ENCODE results near the gene SLCO2B1. TPM values are rescaled to one million over a fixed set of nuclear protein-coding genes. Genes with fewer than 3 reads are reported as not detected.

SLCO2B1 gene
- total RNA-seq, 1 donor from 2014 or later = 3.5 TPM

DNA sequence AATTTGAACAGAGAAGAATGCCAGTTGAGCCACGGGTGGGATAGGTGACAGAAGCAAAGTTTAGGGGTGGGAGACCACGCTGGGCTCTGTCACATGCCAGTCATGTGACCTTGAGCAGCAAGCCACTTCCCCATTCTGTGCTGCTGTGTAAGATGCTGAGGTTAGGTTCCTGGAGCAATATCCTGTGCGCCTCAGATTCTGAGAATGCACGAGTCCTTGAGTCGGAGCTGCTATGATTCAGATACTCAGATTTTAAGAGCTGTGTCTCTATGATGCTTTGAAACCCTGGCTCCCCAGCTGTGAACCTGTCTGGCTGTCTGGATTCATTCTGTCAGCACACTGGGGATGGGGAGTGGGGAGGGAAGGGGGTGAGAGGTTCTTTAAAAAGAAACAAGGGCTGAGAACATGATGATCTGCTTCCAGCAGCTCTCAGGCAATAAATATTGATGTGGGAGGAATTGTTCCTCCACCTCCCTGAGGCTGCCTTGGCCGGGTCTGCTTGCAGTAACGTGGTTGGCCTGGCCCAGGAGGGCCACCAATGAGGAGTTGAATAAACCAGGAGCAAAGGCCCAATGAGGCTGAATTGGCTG, 24.0 kb downstream of the SLCO2B1 start:
- Mint-ChIP-seq H3K4me3 (ENCODE audit: unreplicated experiment) (no peak overlapping the region), H3K27me3 (ENCODE audit: unreplicated experiment) (peaks cover 4% of the 10 kb centered on the region), H3K4me1 (ENCODE audit: unreplicated experiment) (peaks cover 17% of the 10 kb centered on the region), H3K9me3 (ENCODE audit: unreplicated experiment) (no peaks in the 10 kb centered on the region), H3K27ac (ENCODE audit: unreplicated experiment) (no peak overlapping the region), H3K36me3 (ENCODE audit: low read depth, unreplicated experiment) (no peaks in the 10 kb centered on the region)
- DNase-seq (ENCODE audit: low spot score) = no peak
- TF ChIP-seq, protein P1, sequence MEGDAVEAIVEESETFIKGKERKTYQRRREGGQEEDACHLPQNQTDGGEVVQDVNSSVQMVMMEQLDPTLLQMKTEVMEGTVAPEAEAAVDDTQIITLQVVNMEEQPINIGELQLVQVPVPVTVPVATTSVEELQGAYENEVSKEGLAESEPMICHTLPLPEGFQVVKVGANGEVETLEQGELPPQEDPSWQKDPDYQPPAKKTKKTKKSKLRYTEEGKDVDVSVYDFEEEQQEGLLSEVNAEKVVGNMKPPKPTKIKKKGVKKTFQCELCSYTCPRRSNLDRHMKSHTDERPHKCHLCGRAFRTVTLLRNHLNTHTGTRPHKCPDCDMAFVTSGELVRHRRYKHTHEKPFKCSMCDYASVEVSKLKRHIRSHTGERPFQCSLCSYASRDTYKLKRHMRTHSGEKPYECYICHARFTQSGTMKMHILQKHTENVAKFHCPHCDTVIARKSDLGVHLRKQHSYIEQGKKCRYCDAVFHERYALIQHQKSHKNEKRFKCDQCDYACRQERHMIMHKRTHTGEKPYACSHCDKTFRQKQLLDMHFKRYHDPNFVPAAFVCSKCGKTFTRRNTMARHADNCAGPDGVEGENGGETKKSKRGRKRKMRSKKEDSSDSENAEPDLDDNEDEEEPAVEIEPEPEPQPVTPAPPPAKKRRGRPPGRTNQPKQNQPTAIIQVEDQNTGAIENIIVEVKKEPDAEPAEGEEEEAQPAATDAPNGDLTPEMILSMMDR (IDR thresholded peaks at IDR 0.05; ENCODE audit: unreplicated experiment) = no peak

DNA sequence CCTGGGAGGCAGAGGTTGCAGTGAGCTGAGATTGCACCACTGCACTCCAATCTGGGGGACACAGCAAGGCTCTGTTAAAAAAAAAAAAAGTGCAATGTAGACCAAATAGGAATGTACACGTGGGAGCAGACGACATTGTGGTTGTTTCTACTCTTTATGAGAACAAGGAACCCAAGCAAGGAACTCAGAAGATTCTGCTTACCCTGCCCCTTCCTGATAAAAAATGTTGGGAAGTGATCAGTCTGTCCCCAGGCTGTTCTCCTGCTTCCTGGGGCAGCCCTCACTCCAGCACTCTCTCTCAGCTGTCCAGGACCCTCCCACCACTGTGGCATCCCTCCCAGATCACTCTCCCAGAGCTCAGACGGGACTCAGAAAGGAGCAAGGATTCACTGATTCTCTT, 31.8 kb downstream of the SLCO2B1 start:
- Mint-ChIP-seq H3K4me3 (ENCODE audit: unreplicated experiment) (no peak overlapping the region), H3K9me3 (ENCODE audit: unreplicated experiment) (no peaks in the 10 kb centered on the region)
- TF ChIP-seq, protein P1 (IDR thresholded peaks at IDR 0.05; ENCODE audit: unreplicated experiment) = no peak

DNA sequence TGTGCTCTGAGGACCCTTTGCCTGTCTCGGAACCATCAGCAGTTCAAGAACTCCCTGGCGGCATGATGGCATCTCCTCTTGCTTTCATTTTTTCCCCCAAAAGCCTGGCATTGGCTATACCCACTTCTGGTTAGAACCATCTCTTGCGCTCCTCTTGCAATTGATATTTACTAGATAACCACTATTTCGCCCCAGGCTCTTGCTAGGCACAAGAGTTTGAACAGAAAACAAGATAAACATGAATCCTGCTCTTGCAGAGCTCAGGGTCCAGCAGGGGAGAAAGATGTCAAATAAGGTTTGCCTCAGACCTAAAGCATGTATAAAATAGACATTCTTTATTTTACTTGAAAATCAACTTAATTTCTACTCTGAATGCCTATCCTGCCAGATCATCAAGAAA, 33.1 kb downstream of the SLCO2B1 start:
- Mint-ChIP-seq H3K4me3 (ENCODE audit: unreplicated experiment) (no peak overlapping the region), H3K4me1 (ENCODE audit: unreplicated experiment) (peaks cover 40% of the 10 kb centered on the region), H3K27ac (ENCODE audit: unreplicated experiment) (no peak overlapping the region), H3K27me3 (ENCODE audit: unreplicated experiment) (peaks cover 7% of the 10 kb centered on the region), H3K36me3 (ENCODE audit: low read depth, unreplicated experiment) (peaks cover 4% of the 10 kb centered on the region), H3K9me3 (ENCODE audit: unreplicated experiment) (no peaks in the 10 kb centered on the region)
- TF ChIP-seq, protein P1 (IDR thresholded peaks at IDR 0.05; ENCODE audit: unreplicated experiment) = no peak
- DNase-seq (ENCODE audit: low spot score) = no peak

More for the DNA sequence above, 31.8 kb downstream of the SLCO2B1 start:
- peaks cover 7% of the 10 kb centered on the region for H3K27me3 Mint-ChIP-seq (ENCODE audit: unreplicated experiment)
- DNase-seq (ENCODE audit: low spot score) = no peak
- H3K27ac Mint-ChIP-seq (ENCODE audit: unreplicated experiment) = no peak overlapping the region
- H3K36me3 Mint-ChIP-seq (ENCODE audit: low read depth, unreplicated experiment) = no peaks in the 10 kb centered on the region
- H3K4me1 Mint-ChIP-seq (ENCODE audit: unreplicated experiment) = peaks cover 40% of the 10 kb centered on the region

DNA sequence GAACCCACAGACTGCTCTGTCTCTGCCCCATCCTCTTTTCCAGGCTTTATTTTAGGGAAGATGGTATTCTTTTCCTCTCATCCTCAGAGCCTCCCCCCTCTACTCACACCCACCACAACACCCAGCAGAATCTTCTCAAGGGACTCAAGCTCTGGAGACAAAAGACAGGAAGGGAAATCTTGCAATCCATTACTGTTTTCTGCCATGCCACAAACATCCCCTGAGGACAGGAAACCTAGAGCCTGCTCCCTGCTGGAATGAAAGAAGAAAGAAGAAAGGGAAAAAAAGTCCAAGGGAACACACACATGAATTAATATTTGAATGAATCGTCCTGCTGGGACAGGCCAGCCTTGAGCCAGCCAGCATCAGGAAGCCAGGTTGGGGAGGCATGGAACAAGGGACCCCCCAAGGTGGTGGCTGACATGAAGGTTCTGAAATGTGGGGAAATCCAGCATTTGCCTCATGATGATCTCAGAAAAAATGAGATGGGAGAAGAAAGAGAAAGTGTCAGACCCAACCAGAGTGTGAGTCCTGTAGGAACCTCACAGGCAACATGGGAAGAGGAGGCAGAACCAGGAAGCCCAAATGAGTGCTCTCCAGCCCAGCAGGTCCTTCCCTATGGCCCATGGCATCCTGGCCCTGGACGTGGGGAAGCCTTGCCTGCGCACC, 34.0 kb downstream of the SLCO2B1 start:
- Mint-ChIP-seq H3K9me3 (ENCODE audit: unreplicated experiment) (no peaks in the 10 kb centered on the region), H3K4me1 (ENCODE audit: unreplicated experiment) (peaks cover 46% of the 10 kb centered on the region), H3K27ac (ENCODE audit: unreplicated experiment) (peak overlapping the region; percentile 94), H3K36me3 (ENCODE audit: low read depth, unreplicated experiment) (peaks cover 5% of the 10 kb centered on the region), H3K27me3 (ENCODE audit: unreplicated experiment) (peaks cover 7% of the 10 kb centered on the region), H3K4me3 (ENCODE audit: unreplicated experiment) (peak overlapping the region; percentile 39)
- no peak for DNase-seq (ENCODE audit: low spot score)
- TF ChIP-seq, protein P1 (IDR thresholded peaks at IDR 0.05; ENCODE audit: unreplicated experiment) = no peak

DNA sequence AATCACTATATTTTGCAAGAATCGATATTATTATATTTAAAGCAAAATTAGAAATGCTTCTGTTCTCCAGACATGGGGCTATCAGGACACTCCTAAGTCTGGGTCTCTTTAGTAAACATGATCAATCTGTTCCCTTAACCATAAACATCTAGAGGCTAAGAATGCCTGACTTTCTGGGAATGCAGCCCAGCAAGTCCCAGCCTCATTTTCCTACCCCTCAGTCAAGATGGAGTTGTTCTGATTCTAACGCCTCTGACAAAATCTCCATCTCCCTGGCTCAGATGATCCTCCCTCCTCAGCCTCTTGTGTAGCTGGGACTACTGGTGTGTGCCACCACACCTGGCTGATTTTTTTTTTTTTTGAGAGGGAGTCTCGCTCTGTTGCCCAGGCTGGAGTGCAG, 35.0 kb downstream of the SLCO2B1 start:
- Mint-ChIP-seq H3K4me1 (ENCODE audit: unreplicated experiment) (peaks cover 49% of the 10 kb centered on the region), H3K27ac (ENCODE audit: unreplicated experiment) (no peak overlapping the region), H3K4me3 (ENCODE audit: unreplicated experiment) (no peak overlapping the region), H3K27me3 (ENCODE audit: unreplicated experiment) (peaks cover 7% of the 10 kb centered on the region), H3K36me3 (ENCODE audit: low read depth, unreplicated experiment) (peaks cover 5% of the 10 kb centered on the region), H3K9me3 (ENCODE audit: unreplicated experiment) (no peaks in the 10 kb centered on the region)
- DNase-seq (ENCODE audit: low spot score) = no peak
- TF ChIP-seq, protein P1 (IDR thresholded peaks at IDR 0.05; ENCODE audit: unreplicated experiment) = no peak
